K562 (cell line): ENCODE measurements around the gene KCNJ4. TPM values are rescaled to one million over a fixed set of nuclear protein-coding genes. Genes with fewer than 3 reads are reported as not detected.

ENCODE experiments used
- ATAC-seq: fragments of 200-7000 bp; cut with Tn5 transposase; 3 replicates; pipeline ENCODE4 v1.9.1; 2020; ENCODE audit warnings: moderate library complexity
- BruUV-seq: library from RNA; stranded (reverse); fragments of 400-500 nt; replicated peaks from 2 replicates; lab custom pipeline; 2021; lab: Mats Ljungman, UMichigan
- CTCF ChIA-PET: fragments of 300-600 bp; formaldehyde crosslinking; extraction: SDS; loops from one replicate; lab custom pipeline; 2021; ENCODE audit warnings: low intra/inter-chr PET ratio; lab: Yijun Ruan, JAX
- POLR2A ChIA-PET: fragments of 300-600, 350-650 bp; sonication (Branson Sonifier 250); formaldehyde crosslinking; extraction: SDS; loops from one replicate; lab custom pipeline; 2021; ENCODE audit warnings: antibody characterized with exemption, inconsistent platforms; lab: Yijun Ruan, JAX
- DNase-seq, 4 experiments: peaks; one replicate each; pipeline versions ENCODE4 v3.0.0 to v3.0.0-alpha.2; 2011 to 2018; ENCODE audit warnings: low spot score in 3 of 4, mixed read lengths in 3 of 4; ENCODE audit errors: extremely low read depth in 1 of 4
- FAIRE-seq: peaks from 2 replicates; lab custom pipeline; 2011; peaks lifted over from hg19 to GRCh38; lab: Jason Lieb, UNC
- H2AFZ ChIP-seq: 2 replicates; pipeline ENCODE4 v1.6.0; 2011; ENCODE audit warnings: low read depth, low read length, control low read depth, inconsistent platforms
- H3K27ac ChIP-seq: fragments of 200-600 bp; 3 replicates; pipeline ENCODE4 v1.8.0; 2011; ENCODE audit warnings: low read depth, mild to moderate bottlenecking, control low read depth, inconsistent platforms, low read length, moderate library complexity, mixed read lengths; ENCODE audit errors: extremely low read depth
- H3K27me3 ChIP-seq, 2 experiments: fragments of 300-600 bp in 1 of 2; 2 replicates in 1 of 2; 3 replicates in 1 of 2; pipeline versions ENCODE4 v1.6.0 to v1.8.0; 2011; ENCODE audit warnings: inconsistent platforms in 2 of 2, low read length in 2 of 2, mild to moderate bottlenecking in 1 of 2, mixed read lengths in 1 of 2, moderate library complexity in 1 of 2; ENCODE audit not compliant: control insufficient read depth in 2 of 2, insufficient read depth in 2 of 2
- H3K36me3 ChIP-seq: fragments of 300-600 bp; 3 replicates; pipeline ENCODE4 v1.8.0; 2011; ENCODE audit warnings: mild to moderate bottlenecking, low read length, inconsistent platforms; ENCODE audit not compliant: control insufficient read depth, insufficient read depth
- H3K4me1 ChIP-seq, 2 experiments: fragments of 200-600 bp in 1 of 2; replicated peaks in 1 of 2; 2 replicates in 1 of 2; 3 replicates in 1 of 2; pipeline versions ENCODE4 v1.5.1 to v1.8.0; 2011; ENCODE audit warnings: inconsistent platforms in 2 of 2, low read length in 2 of 2, mild to moderate bottlenecking in 1 of 2, mixed read lengths in 1 of 2, moderate library complexity in 1 of 2; ENCODE audit not compliant: control insufficient read depth in 2 of 2, insufficient read depth in 2 of 2
- H3K4me2 ChIP-seq: 2 replicates; pipeline ENCODE4 v1.6.1; 2011; ENCODE audit warnings: low read length, control low read depth, inconsistent platforms, mixed read lengths; ENCODE audit not compliant: insufficient read depth
- H3K4me3 ChIP-seq: fragments of 200-600 bp; sonication (generic), shearing (Covaris generic); 2 replicates; pipeline ENCODE4 v1.5.1; 2016; ENCODE audit warnings: control low read depth, inconsistent platforms
- H3K79me2 ChIP-seq: fragments of 200-600 bp; 3 replicates; pipeline ENCODE4 v1.8.0; 2011; ENCODE audit warnings: low read length, inconsistent platforms; ENCODE audit not compliant: control insufficient read depth, insufficient read depth
- H3K9ac ChIP-seq, 2 experiments: 2 replicates each; pipeline versions ENCODE4 v1.6.0 to v1.6.1; 2011; ENCODE audit warnings: low read depth in 2 of 2, low read length in 2 of 2, control low read depth in 1 of 2, inconsistent platforms in 1 of 2, mild to moderate bottlenecking in 1 of 2, mixed read lengths in 1 of 2; ENCODE audit not compliant: insufficient read depth in 1 of 2
- H3K9me1 ChIP-seq: one replicate; pipeline ENCODE4 v1.6.0; 2011; ENCODE audit warnings: inconsistent platforms, mild to moderate bottlenecking, low read length, moderate library complexity; ENCODE audit not compliant: control insufficient read depth, insufficient read depth
- H3K9me3 ChIP-seq: replicated peaks from 2 replicates; pipeline ENCODE4 v1.5.1; 2011; ENCODE audit warnings: low read depth, low read length, inconsistent platforms; ENCODE audit not compliant: control insufficient read depth, insufficient read depth
- H4K20me1 ChIP-seq: replicated peaks from 2 replicates; pipeline ENCODE4 v1.6.1; 2011; ENCODE audit warnings: low read length, inconsistent platforms, mixed read lengths; ENCODE audit not compliant: control insufficient read depth, insufficient read depth
- ADNP ChIP-seq: fragments of 200-800 bp; sonication (Bioruptor generic); IDR thresholded peaks from 2 replicates; pipeline ENCODE4 v1.6.1; 2016; ENCODE audit warnings: missing genetic modification characterization, missing compliant biosample characterization
- JUNB ChIP-seq: fragments of 450-650 bp; formaldehyde crosslinking; conservative IDR thresholded peaks from 2 replicates; pipeline ENCODE4 v1.4.0; 2020; ENCODE audit warnings: mild to moderate bottlenecking
- MTF1 ChIP-seq: fragments of 250-450 bp; sonication (Bioruptor Pico); IDR thresholded peaks from 2 replicates; pipeline ENCODE4 v1.9.0; 2021; ENCODE audit warnings: moderate library complexity, mild to moderate bottlenecking, inconsistent platforms, borderline replicate concordance
- NR1H2 ChIP-seq: sonication (generic); formaldehyde crosslinking; IDR thresholded peaks from 2 replicates; pipeline ENCODE4 v1.4.0; 2020; ENCODE audit warnings: mild to moderate bottlenecking, missing genetic modification reagents
- RB1 ChIP-seq: fragments of 450-650 bp; IDR thresholded peaks from 2 replicates; pipeline ENCODE4 v1.6.1; 2017; ENCODE audit warnings: low read depth, mild to moderate bottlenecking
- SMARCA4 ChIP-seq: fragments of 450-650 bp; IDR thresholded peaks from 2 replicates; pipeline ENCODE4 v1.6.1; 2016
- TAF1 ChIP-seq: IDR thresholded peaks from 2 replicates; pipeline ENCODE4 v1.6.1; 2011; ENCODE audit warnings: mild to moderate bottlenecking, low read length, moderate library complexity; ENCODE audit not compliant: insufficient read depth, control insufficient read depth, severe bottlenecking; ENCODE audit errors: extremely low read depth
- TEAD2 ChIP-seq: fragments of 450-650 bp; IDR thresholded peaks from 2 replicates; pipeline ENCODE4 v1.6.1; 2016; ENCODE audit warnings: missing genetic modification characterization, control low read depth, missing compliant biosample characterization
- ZFPM2 ChIP-seq: fragments of 250-450 bp; sonication (Bioruptor Pico); IDR thresholded peaks from 2 replicates; pipeline ENCODE4 v1.5.1; 2022; ENCODE audit warnings: mild to moderate bottlenecking
- ZNF316 ChIP-seq: fragments of 450-650 bp; IDR thresholded peaks from 2 replicates; pipeline ENCODE4 v1.6.1; 2016
- ZNF507 ChIP-seq: conservative IDR thresholded peaks from 2 replicates; pipeline ENCODE4 v1.6.1; 2017; ENCODE audit warnings: missing genetic modification characterization, missing compliant biosample characterization
- WGBS: fragments of 100-300 bp; shearing (Covaris generic); methylation state at CpG from one replicate; pipeline ENCODE4 v1.1.6; 2016; ENCODE audit warnings: low coverage, mixed read lengths; ENCODE audit not compliant: insufficient coverage; ENCODE audit errors: missing lambda C conversion rate; 5-methylcytosine and 5-hydroxymethylcytosine counted together
- in situ Hi-C: fragments of 300-500 bp; cut with MboI; formaldehyde crosslinking; loops from 4 replicates; pipeline ENCODE4 v1.15.0; 2018; ENCODE audit warnings: inconsistent platforms, mixed read lengths
- intact Hi-C: fragments of 100-400 bp; cut with micrococcal nuclease; formaldehyde crosslinking; loops from 2 replicates; pipeline ENCODE4 v1.14.2; 2022
- polyA plus RNA-seq, 8 experiments: library from polyadenylated mRNA; depleted of rRNA in 4 of 8; stranded (reverse) in 5 of 8; unstranded in 3 of 8; fragments of >200 nt; fragmentation: Nextera tagmentation in 2 of 8; fragmentation: Illumina TruSeq in 1 of 8; extraction: Ambion mirVana in 2 of 8; extraction: Trizol in 1 of 8; gene quantifications; 2 replicates each; pipeline versions ENCODE4 v1.2.1 to v1.2.3, GENCODE V29; 2011 to 2014; ENCODE audit warnings: inconsistent platforms in 1 of 8, missing spikeins in 1 of 8
- total RNA-seq, 7 experiments: library from RNA; depleted of rRNA in 6 of 7; stranded (reverse); fragments of >200 nt in 6 of 7; fragmentation: Illumina TruSeq in 2 of 7; extraction: Trizol in 2 of 7; gene quantifications; 2 replicates each; pipeline versions ENCODE4 v1.2.1 to v1.2.3, GENCODE V29; 2011 to 2021; ENCODE audit warnings: low replicate concordance in 1 of 7
- TF ChIP-seq, protein P1 (sequence below): fragments of 450-650 bp; formaldehyde crosslinking; IDR thresholded peaks from 2 replicates; pipeline ENCODE4 v1.4.0; 2020; ENCODE audit warnings: mild to moderate bottlenecking, mixed read lengths
- TF ChIP-seq, protein P2 (sequence below): fragments of 450-650 bp; IDR thresholded peaks from 2 replicates; pipeline ENCODE4 v1.6.1; 2016; ENCODE audit warnings: low read depth

Gene KCNJ4
- total and polyA plus RNA-seq, 9 of the 15 experiments (the other 6 are each of a cell fraction or from before 2014, with no cell fraction given): 0.07 to 0.55 (median 0.09) TPM; not detected in 4

DNA sequence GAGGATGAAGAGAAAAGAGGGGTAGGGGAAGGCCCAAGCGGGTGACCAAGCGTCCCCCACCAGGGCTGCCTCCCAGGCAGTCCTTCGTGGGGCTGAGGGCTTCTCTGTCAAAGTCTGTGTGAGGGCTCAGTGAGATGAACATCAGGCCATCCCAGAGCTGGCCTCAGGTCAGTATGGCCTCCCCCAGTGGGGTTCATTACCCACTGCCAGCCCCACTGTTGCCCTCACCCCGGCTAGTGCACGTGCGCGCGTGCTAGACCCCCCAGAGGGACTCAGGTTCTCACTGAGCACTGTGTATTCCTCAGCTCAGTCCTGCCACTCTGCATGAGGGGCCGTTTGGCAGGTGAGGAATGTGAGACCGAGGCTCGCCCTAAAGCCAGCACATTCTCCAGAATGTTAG, 16.2 kb upstream of the KCNJ4 start:
- no TSS peak for BruUV-seq
- no peak for DNase-seq
- CTCF ChIA-PET: no interaction called here
- TF ChIP-seq, protein P1, sequence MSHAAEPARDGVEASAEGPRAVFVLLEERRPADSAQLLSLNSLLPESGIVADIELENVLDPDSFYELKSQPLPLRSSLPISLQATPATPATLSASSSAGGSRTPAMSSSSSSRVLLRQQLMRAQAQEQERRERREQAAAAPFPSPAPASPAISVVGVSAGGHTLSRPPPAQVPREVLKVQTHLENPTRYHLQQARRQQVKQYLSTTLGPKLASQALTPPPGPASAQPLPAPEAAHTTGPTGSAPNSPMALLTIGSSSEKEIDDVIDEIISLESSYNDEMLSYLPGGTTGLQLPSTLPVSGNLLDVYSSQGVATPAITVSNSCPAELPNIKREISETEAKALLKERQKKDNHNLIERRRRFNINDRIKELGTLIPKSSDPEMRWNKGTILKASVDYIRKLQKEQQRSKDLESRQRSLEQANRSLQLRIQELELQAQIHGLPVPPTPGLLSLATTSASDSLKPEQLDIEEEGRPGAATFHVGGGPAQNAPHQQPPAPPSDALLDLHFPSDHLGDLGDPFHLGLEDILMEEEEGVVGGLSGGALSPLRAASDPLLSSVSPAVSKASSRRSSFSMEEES (CRISPR knock-in tag): no peak
- TF ChIP-seq TAF1 (no peak), RB1 (no peak), MTF1 (CRISPR knock-in tag) (no peak), ZNF316 (no peak), ZFPM2 (no peak), ADNP (tag) (no peak), TEAD2 (no peak), NR1H2 (CRISPR knock-in tag) (no peak), ZNF507 (tag) (no peak), SMARCA4 (no peak), JUNB (CRISPR knock-in tag) (no peak)
- TF ChIP-seq, protein P2, sequence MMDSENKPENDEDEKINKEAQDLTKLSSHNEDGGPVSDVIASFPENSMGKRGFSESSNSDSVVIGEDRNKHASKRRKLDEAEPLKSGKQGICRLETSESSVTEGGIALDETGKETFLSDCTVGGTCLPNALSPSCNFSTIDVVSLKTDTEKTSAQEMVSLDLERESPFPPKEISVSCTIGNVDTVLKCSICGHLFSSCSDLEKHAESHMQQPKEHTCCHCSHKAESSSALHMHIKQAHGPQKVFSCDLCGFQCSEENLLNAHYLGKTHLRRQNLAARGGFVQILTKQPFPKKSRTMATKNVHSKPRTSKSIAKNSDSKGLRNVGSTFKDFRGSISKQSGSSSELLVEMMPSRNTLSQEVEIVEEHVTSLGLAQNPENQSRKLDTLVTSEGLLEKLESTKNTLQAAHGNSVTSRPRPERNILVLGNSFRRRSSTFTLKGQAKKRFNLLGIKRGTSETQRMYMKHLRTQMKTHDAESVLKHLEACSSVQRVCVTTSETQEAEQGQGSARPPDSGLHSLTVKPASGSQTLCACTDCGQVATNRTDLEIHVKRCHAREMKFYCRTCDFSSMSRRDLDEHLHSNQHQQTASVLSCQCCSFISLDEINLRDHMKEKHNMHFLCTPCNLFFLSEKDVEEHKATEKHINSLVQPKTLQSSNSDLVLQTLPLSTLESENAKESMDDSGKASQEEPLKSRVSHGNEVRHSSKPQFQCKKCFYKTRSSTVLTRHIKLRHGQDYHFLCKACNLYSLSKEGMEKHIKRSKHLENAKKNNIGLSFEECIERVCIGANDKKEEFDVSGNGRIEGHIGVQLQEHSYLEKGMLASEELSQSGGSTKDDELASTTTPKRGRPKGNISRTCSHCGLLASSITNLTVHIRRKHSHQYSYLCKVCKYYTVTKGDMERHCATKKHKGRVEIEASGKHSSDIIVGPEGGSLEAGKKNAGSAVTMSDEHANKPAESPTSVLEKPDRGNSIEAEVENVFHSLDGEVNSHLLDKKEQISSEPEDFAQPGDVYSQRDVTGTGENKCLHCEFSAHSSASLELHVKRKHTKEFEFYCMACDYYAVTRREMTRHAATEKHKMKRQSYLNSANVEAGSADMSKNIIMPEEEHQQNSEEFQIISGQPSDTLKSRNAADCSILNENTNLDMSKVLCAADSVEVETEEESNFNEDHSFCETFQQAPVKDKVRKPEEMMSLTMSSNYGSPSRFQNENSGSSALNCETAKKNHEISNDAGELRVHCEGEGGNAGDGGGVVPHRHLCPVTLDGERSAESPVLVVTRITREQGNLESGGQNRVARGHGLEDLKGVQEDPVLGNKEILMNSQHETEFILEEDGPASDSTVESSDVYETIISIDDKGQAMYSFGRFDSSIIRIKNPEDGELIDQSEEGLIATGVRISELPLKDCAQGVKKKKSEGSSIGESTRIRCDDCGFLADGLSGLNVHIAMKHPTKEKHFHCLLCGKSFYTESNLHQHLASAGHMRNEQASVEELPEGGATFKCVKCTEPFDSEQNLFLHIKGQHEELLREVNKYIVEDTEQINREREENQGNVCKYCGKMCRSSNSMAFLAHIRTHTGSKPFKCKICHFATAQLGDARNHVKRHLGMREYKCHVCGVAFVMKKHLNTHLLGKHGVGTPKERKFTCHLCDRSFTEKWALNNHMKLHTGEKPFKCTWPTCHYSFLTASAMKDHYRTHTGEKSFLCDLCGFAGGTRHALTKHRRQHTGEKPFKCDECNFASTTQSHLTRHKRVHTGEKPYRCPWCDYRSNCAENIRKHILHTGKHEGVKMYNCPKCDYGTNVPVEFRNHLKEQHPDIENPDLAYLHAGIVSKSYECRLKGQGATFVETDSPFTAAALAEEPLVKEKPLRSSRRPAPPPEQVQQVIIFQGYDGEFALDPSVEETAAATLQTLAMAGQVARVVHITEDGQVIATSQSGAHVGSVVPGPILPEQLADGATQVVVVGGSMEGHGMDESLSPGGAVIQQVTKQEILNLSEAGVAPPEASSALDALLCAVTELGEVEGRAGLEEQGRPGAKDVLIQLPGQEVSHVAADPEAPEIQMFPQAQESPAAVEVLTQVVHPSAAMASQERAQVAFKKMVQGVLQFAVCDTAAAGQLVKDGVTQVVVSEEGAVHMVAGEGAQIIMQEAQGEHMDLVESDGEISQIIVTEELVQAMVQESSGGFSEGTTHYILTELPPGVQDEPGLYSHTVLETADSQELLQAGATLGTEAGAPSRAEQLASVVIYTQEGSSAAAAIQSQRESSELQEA: no peak

More for the DNA sequence above, 16.2 kb upstream of the KCNJ4 start:
- Histone ChIP-seq H3K9me1 (no peaks in the 10 kb centered on the region), H3K27ac (no peak overlapping the region), H3K36me3 (no peaks in the 10 kb centered on the region), H3K27me3 (no peaks in the 10 kb centered on the region), H3K79me2 (peaks cover 5% of the 10 kb centered on the region), H3K9ac (no peak overlapping the region), H3K9me3 (no peaks in the 10 kb centered on the region), H3K4me3 (no peak overlapping the region), H4K20me1 (no peaks in the 10 kb centered on the region), H3K4me2 (no peak overlapping the region), H3K4me1 (peaks cover 8 to 27% of the 10 kb centered on the region in 2 experiments; a peak in 4 of 5 replicates), H2AFZ (no peak overlapping the region)
- ATAC-seq: no peak
- 65% methylated on average over 5 of the region's 11 CpGs for WGBS
- FAIRE-seq: no peak
- intact Hi-C loops: no loop called here
- in situ Hi-C loops: no loop called here
- POLR2A ChIA-PET: interaction anchor here (0.8 kb wide), 1 partner anchor 9 kb away, joined by 3 read pairs; no protein-coding TSS in a partner anchor
